HG03060 (cell line): ENCODE measurements around the gene ALPP.
"Not testable (repeated sequence)": the region's sequence is repeated elsewhere in the genome, so short reads cannot be mapped to it uniquely, and the experiment has no call there.

Source experiments
- ATAC-seq: cut with Tn5 transposase; IDR thresholded peaks from one replicate; pipeline ENCODE4 v1.9.1; 2021; ENCODE audit warnings: low read depth, moderate number of reproducible peaks; ENCODE audit not compliant: unreplicated experiment

ALPP gene

GRCh38 chr2:232378735-232379151, at the start of gene ALPP:
Gene ALPP, plus strand, starts transcription at chr2:232378751. Its CDS starts 52 bp downstream, at chr2:232378803.
- ATAC-seq = not testable (repeated sequence)

DNA sequence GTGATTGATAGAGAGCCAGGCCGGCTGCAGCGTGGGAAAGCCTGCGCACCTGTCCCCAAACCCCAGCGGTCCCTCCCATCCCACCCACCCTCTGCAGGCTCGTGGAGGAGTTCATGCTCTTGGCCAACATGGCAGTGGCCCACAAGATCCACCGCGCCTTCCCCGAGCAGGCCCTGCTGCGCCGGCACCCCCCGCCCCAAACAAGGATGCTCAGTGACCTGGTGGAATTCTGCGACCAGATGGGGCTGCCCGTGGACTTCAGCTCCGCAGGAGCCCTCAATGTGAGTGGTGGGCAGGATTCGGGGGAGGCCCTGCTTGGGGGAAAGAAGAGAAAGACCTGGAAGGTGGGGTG, 48.9 kb upstream of the ALPP start:
- ATAC-seq = no peak

DNA sequence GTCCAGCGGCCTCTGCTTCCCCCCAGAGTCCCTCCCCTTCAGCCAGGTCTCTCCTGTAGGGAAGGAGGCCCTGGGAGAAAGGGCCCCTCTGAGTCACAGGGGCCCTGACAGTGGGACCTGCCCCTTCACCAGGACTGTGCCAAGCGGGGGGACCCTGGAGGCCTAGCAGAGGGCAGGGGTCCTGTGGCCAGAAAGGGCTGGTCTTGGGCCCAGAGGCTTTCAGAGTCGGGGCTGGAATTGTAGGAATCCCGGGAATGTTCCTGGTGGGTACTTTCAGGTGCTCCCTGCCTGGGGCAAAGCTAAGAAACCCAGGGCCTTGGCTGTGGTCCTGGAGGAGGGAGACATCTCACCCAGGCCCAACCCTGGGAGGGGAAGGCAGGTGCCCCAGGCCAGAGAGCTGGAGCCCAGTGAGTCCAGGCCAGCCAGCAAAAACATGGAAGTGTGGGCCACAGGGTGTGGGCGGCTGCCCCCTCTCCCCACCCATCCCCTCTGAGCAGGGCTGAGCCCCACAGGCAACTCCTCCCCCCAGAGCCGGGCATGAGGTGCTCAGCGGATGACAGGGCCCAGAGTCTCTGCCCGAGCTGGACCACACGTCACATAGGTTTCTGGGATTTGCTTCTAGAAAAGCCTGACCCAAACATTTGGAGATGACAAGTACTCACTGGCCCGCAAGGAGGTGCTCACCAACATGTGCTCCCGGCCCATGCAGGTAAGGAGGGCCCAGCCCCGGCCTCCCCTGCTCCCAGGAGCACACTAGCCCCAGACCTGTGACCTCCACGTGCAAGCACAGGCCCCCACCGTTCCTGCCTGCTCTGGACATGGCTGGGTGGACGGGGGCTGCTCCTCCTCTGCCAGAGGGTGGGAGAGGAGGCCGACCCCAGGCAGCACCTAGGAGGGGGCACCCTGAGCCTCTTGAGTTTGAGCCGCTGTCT, 48.2 kb upstream of the ALPP start:
- ATAC-seq = no peak

- ATAC-seq = not testable (repeated sequence)
Measured at GRCh38 chr2:232331061-232331460, 47.5 kb upstream of the ALPP start.

DNA sequence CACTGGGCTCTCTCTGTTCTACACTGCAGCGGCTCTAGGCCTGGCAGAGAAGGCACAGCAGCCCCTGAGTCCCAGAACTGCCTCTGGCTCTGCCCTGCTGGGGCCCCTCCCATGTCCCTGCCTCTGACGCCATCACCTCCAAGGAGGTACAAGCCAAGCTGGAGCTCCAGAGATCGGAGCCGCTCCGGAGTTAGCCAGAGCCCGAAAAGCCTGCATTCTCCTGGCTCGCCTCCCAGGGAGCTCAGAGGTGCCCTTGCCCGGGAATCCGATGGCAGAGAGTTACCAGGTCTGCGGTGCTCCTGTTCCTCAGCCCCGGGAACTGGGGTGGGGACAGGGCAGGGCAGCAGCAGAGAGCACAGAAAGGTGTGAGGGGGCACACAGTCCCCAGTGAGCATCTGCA, 46.9 kb upstream of the ALPP start:
- not testable (repeated sequence) for ATAC-seq

- not testable (repeated sequence) for ATAC-seq
Measured at GRCh38 chr2:232332244-232332939, 46.2 kb upstream of the ALPP start.

DNA sequence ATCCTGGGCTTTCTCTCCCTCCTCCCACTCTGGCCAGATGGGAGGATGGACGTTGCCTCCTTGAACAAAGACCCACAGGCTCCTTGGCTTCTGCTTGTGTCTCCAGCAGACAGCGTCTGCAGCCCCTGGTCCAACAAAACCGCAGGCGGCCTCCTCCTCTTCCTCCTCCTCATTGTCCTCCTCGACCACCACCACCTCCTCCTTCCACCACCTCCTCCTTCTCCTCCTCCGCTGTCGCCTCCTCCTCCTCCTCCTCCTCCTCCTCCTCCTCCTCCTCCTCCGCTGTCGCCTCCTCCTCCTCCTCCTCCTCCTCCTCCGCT, 45.7 kb upstream of the ALPP start:
- no peak for ATAC-seq

DNA sequence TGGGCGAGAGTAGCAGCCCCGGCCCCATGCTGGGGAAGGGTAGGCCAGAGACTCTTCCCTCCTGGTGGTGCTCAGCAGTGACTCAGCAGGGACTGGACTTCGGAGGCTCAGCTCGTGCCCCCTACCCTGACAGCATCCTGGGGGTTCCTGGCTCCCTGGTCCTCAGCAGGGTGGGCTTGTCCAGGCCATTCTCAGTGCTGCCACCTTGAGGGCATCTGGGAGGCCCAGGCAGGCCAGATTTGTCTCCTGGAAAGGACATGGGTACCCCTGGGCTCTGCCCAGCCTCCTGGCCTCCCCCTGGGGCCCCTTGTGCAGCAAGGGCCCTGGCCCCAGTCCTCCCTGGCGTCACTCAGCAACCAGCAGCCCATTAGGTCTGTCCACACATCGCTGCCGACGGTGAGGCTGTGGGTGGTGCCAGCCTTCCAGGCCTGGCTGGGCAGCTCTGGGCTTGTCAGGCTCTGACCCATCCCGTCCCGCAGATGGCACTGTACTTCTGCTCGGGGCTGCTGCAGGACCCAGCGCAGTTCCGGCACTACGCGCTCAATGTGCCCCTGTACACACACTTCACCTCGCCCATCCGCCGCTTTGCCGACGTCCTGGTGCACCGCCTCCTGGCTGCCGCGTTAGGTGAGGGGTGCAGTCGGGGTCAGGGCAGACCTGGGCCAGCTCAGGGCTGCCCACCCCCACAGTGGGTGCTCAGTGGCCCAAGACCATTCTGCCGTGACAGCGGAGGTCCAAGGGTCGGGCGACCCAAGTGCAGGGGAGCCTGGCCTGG, 45.0 kb upstream of the ALPP start:
- ATAC-seq = no peak

DNA sequence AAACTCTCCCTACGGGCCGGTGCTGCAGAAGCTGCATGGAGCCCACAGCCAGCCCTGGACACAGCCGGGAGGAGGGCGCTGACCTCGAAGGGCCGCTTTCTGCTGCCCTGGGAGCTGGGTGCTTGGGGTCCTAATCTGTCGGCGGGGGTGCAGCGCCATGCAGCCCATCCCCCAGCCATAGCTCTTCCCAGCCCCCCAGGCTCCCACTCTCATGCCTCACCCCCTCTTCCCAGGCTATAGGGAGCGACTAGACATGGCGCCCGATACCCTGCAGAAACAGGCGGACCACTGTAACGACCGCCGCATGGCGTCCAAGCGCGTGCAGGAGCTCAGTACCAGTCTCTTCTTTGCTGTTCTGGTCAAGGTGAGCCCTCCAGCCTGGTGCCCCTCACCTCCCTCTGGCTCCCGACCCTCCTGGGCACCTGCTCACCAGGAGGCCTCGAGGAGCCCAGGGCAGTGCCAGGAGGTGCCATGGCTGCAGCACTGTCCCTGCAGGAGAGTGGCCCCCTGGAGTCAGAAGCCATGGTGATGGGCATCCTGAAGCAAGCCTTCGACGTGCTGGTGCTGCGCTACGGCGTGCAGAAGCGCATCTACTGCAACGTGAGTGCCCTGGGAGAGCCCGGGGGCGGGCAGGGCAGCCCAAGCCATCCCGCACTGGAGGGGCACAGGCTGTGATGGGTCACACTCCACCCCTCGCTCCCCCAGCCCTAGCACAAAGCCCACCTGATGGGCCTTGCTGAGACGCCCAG, 44.2 kb upstream of the ALPP start:
- not testable (repeated sequence) for ATAC-seq

DNA sequence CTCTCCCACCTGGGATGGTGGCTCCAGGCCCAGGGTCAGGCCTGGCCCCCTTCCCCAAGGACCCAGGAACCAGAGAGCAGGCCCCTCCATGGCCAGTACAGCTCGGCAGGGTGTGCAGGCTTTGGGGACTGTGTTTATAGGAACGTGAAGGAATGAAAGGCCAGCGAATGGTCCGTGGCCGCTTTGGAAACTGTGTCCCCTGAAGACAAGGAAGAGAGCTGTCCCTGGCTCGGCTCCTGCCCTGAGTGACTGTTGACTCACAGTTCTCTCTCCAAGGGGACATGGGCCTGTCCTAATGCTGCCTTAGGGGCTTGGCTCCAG, 43.7 kb upstream of the ALPP start:
- not testable (repeated sequence) for ATAC-seq

GRCh38 chr2:232335206-232335858, 43.2 kb upstream of the ALPP start:
- ATAC-seq = not testable (repeated sequence)

GRCh38 chr2:232335859-232336215, 42.7 kb upstream of the ALPP start:
- no peak for ATAC-seq

DNA sequence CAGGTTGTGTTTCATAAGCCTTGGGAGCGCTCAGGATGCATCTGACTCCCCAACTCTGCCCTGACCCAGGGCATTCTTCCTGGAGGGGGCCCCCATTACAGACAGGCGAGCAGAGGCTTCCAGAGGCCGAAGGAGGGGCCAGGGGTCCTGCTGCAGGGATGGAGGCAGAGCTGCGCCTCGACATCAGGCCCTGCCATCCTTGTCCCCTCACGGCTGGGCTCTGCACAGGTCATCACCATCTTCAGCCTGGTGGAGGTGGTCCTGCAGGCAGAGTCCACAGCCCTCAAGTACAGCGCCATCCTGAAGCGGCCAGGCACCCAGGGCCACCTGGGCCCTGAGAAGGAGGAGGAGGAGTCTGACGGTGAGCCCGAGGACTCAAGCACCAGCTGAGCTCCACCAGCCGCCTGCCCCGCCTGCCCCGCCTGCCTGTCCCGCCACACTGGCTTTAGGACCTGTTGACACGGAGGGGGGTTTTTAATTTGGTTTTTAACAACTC, 42.3 kb upstream of the ALPP start:
- ATAC-seq = no peak

DNA sequence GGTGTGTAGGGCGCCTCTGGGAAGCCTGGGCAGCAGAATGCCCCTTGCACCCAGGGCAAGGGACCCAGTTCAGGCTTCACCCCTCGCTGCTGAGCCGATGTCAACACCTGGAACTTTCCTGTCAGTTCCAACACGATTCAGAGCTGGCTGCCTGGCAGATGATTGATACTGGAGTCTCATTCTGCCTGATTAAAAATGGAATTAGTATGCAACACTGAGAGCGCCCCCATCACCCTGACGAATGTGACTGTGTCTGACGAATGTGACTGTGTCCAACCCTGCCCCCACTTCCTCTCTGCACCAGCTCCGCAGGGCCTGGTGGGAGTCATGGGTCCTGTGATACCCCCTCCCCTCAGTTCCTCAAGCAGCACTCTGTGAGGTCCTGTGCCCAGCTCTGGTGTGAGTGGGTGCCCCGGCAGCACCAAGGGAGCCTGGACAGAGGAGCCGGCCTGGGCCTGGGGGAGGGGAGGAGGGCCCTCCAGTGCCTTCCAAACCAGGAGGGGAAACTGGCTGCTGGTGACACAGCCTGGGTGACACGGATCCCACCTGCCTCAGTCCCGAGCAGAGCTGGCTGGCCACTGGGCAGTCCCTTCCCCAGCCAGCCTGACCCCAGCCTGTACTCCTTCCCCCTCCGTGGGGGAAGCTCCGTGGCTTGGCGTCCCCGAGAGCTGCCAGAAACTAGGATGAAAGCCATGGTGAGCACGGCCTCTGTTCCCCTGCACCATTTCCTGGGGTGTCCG, 41.4 kb upstream of the ALPP start:
- no peak for ATAC-seq

GRCh38 chr2:232338094-232338758, 40.3 kb upstream of the ALPP start:
- not testable (repeated sequence) for ATAC-seq

GRCh38 chr2:232338759-232339106, 39.8 kb upstream of the ALPP start:
- ATAC-seq = no peak

DNA sequence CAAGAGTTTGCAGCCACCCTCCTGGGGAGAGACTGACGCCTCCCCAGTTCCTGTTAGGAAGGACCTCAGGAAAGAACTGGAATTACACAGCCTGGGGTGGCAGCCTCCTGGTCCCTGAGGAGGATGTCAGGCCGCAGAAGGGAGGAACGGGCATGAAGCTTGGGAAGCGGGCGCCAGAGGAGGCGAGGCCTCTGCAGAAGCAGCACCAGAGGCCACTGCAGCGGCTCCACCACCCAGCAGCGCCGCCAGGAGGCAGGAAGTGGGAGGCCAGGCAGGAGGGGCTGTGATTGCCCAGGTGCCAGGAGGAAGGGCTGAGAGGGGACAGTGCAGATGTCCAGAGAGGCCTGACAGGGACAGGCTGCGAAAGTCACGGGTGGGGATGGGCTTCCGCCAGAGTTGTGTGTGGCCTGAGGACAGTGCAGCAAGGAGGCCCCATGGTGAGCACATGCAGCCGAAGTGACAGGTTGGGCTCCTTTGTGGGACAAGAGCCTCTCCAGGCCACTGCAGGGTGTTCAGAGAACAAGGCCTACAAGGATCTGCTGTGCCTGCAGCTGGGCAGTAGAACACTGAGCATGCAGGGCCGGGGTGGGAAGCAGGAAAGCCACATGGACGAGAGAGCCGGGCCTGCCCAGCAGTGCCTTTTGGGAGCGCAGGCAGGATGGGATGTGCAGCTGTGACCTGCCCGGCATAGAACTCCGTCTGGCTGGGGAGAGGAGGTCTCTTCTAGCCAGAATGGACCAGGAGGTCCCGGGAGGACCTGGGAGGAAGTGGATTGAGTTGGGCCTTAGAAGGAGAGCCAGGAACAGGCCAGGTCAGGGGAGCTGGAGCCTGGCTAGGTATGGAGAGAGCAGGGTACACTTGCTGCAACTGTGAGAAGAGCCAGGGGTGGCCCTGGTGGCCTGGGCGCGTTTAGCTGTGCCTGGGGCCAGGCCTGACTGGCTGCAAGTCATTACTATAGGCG, 39.1 kb upstream of the ALPP start:
- no peak for ATAC-seq
